Left ventricle myocardium inferior (tissue), 1 donor: ENCODE measurements around the gene PTPRG. TPM values are rescaled to one million over a fixed set of nuclear protein-coding genes. Genes with fewer than 3 reads are reported as not detected.

ENCODE experiments used
- DNase-seq: peaks from one replicate; pipeline ENCODE4 v3.0.0-alpha.2; 2020
- H3K27ac ChIP-seq: fragments of 200-600 bp; replicated peaks from 2 replicates; pipeline ENCODE4 v1.8.0; 2021
- H3K27me3 ChIP-seq: fragments of 200-600 bp; 2 replicates; pipeline ENCODE4 v1.8.0; 2021; ENCODE audit warnings: low read depth
- H3K36me3 ChIP-seq: fragments of 200-600 bp; 2 replicates; pipeline ENCODE4 v1.8.0; 2021
- H3K4me1 ChIP-seq: fragments of 200-600 bp; 2 replicates; pipeline ENCODE4 v1.8.0; 2021
- H3K4me3 ChIP-seq: fragments of 200-600 bp; 2 replicates; pipeline ENCODE4 v1.8.0; 2021; ENCODE audit warnings: mild to moderate bottlenecking, moderate library complexity
- H3K9me3 ChIP-seq: fragments of 200-600 bp; replicated peaks from 2 replicates; pipeline ENCODE4 v1.8.0; 2021
- CTCF ChIP-seq: fragments of 200-600 bp; IDR thresholded peaks from 2 replicates; pipeline ENCODE4 v1.8.0; 2021; ENCODE audit warnings: antibody characterized with exemption, mild to moderate bottlenecking, borderline replicate concordance
- intact Hi-C: fragments of 100-400 bp; cut with micrococcal nuclease; formaldehyde crosslinking; loops from one replicate; pipeline ENCODE4 v1.11.0; 2022
- total RNA-seq: library from RNA; stranded (reverse); fragmentation: NEBNext Ultra II Directional; extraction: Animal tissue kit (Norgen Biotek cat#: 25700); gene quantifications from one replicate; pipeline ENCODE4 v1.2.1, GENCODE V29; 2021
- donor health status: DM: no; HTN: yes; CAD: no; lungs with severe emphysema.

Gene PTPRG
- total RNA-seq, 1 donor from 2014 or later = 29.6 TPM

DNA sequence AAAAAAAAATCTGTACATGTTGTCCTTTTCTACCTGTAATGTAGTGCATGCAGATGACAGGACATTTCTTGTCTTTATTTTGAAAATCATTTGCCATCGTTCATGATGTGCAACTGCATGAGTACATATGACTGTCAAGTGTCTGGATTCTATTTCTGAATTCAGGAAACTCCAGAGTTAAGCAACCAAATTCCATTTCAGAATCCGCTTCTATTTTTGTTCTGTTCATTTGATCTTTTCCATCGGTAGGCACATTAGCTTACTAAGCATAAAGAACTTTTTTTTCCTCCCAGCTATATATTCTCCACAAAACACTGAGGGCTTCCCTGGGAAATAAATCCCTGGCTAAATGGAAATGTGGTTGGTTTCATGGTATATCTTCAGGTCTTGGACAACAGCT is 365.6 kb downstream of the PTPRG start:
- H3K27me3 ChIP-seq = no peaks in the 10 kb centered on the region
- DNase-seq = no peak
- peak overlapping the region; percentile 88 for H3K27ac ChIP-seq
- intact Hi-C loops = loop anchor here (5.0 to 10.0 kb wide), 2 partner anchors 208 to 260 kb away; no protein-coding TSS in a partner anchor
- no peaks in the 10 kb centered on the region for H3K9me3 ChIP-seq
- no peak for TF ChIP-seq CTCF
- peaks cover 76% of the 10 kb centered on the region for H3K4me1 ChIP-seq
- peak overlapping the region; percentile 35 for H3K4me3 ChIP-seq
- H3K36me3 ChIP-seq = no peaks in the 10 kb centered on the region

DNA sequence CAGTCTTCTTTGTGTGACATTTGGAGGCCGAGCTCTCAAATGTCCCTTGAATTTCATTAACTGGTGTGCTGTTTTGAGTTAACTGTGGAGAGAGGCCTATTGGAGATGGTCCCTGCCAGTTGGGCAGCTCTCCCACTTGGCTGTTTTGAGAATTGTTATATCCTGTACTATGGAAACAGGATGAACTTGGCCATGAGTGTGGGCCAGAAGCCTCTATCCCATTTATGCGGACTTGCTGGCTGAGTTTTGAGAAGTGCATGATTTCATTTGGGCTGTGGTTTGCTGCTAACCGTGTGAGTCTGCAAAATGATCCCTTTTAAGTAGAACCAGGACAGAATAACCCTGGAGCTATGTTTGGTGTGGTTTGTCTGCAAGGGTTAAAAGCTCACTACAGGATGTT is 366.0 kb downstream of the PTPRG start:
- Histone ChIP-seq H3K9me3 (no peaks in the 10 kb centered on the region), H3K36me3 (no peaks in the 10 kb centered on the region), H3K4me3 (peak overlapping the region; percentile 35), H3K27ac (peak overlapping the region; percentile 88), H3K27me3 (no peaks in the 10 kb centered on the region), H3K4me1 (peaks cover 76% of the 10 kb centered on the region)
- DNase-seq = peak; percentile 83
- no peak for TF ChIP-seq CTCF
- intact Hi-C loops = loop anchor here (5.0 to 10.0 kb wide), 2 partner anchors 207 to 260 kb away; no protein-coding TSS in a partner anchor

DNA sequence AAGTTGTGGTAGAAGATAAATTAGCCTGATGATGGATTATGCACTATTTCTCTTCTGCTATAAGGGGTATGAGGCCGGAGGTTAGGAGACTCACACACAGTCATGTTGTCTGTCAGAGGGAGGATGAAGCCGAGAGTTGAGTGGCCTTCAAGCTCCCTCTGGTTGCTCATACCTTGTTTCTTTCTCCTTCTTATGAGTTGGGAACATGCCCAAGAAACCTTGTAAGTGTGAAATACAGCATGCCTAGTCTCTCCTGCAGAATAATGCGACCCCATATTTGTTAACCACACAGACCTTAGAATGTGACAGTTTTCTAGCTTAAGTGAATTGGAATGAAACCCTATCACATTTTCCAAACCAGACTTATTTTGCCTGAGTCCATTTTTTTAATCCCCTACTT is 366.7 kb downstream of the PTPRG start:
- no peaks in the 10 kb centered on the region for H3K9me3 ChIP-seq
- H3K4me1 ChIP-seq = peaks cover 76% of the 10 kb centered on the region
- peak overlapping the region; percentile 35 for H3K4me3 ChIP-seq
- H3K27ac ChIP-seq = peak overlapping the region; percentile 88
- no peak for TF ChIP-seq CTCF
- H3K36me3 ChIP-seq = no peaks in the 10 kb centered on the region
- DNase-seq = no peak
- H3K27me3 ChIP-seq = no peaks in the 10 kb centered on the region
- intact Hi-C loops = loop anchor here (5.0 to 10.0 kb wide), 2 partner anchors 207 to 259 kb away; no protein-coding TSS in a partner anchor

- Histone ChIP-seq H3K4me3 (no peak overlapping the region), H3K9me3 (no peaks in the 10 kb centered on the region), H3K27me3 (no peaks in the 10 kb centered on the region), H3K27ac (peak overlapping the region; percentile 88), H3K4me1 (peaks cover 70% of the 10 kb centered on the region), H3K36me3 (no peaks in the 10 kb centered on the region)
- no peak for DNase-seq
- intact Hi-C loops = loop anchor here (5.0 to 10.0 kb wide), 2 partner anchors 206 to 258 kb away; no protein-coding TSS in a partner anchor
- TF ChIP-seq CTCF = no peak
Measured at GRCh38 chr3:61928776-61929314, 367.5 kb downstream of the PTPRG start.

DNA sequence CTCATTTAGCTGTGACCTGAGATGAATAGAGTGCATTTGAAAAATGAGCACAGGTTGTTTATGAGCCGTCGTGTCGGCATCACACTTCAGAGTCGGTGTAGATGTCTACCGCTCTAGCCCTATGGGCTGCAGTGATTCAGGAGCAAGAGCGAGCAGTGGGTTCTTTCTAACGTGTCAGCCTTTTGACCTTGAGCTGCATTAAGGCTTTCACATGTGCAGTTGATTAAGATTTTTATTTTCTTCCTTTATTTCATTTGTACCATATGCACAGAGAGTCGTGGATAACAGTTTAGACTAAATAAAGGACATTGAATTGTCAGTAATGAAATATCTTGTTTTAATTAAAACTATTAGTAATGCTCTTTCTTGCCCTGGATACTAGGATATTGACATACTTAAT is 368.2 kb downstream of the PTPRG start:
- Histone ChIP-seq H3K27me3 (no peaks in the 10 kb centered on the region), H3K36me3 (peaks cover 1% of the 10 kb centered on the region), H3K4me1 (peaks cover 62% of the 10 kb centered on the region), H3K9me3 (no peaks in the 10 kb centered on the region), H3K27ac (peak overlapping the region; percentile 88), H3K4me3 (no peak overlapping the region)
- no peak for TF ChIP-seq CTCF
- no peak for DNase-seq
- intact Hi-C loops = loop anchor here (5.0 to 10.0 kb wide), 2 partner anchors 205 to 258 kb away; no protein-coding TSS in a partner anchor
